ENCODE data around the gene LGALS3BP. TPM values are rescaled to one million over a fixed set of nuclear protein-coding genes. Genes with fewer than 3 reads are reported as not detected.
A peak's percentile ranks its signal among the peaks of the same experiment; 100 is the strongest.

Gene LGALS3BP
- total and polyA plus RNA-seq, 2 of the 13 experiments (the other 11 are each of a cell fraction or from before 2014, with no cell fraction given): 137 to 332 TPM

DNA sequence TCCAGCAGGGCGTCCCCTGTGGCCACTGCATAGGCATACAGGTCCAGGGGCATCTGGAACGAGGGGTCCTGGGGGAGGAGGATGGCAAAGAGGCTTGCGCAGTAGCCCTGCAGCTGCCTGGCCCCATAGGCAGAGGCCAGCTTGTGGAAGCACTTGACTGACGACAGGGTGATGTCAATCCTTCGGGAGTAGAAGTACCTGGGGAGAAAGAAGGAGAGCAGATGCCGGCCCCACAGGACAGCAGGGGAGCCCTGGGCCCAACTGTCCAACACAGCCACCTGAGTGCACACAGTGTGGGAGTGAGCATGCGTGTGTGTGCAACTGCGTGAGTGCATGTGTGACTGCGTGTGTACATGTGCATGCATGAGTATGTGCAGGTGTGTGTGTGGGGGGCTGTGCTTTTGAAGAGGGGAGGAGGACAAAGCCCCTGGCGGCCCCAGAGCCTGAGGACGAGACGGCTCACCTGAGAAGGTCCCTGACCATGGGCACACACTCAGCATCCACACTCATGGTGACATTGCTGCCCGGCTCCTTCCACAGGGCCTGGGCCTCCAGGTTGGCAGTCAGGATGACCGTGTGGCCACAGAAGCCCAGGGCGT, 7.1 kb downstream of the LGALS3BP start (continued):
- TF ChIP-seq AHDC1 (CRISPR knock-in tag; IDR thresholded peaks at IDR 0.05; ENCODE audit: borderline replicate concordance) (no peak), ZBTB7A (CRISPR knock-in tag; IDR thresholded peaks at IDR 0.05) (no peak), ZNF501 (CRISPR knock-in tag; IDR thresholded peaks at IDR 0.05) (no peak), TOE1 (CRISPR knock-in tag; IDR thresholded peaks at IDR 0.05) (no peak), ZFP36L1 (CRISPR knock-in tag; IDR thresholded peaks at IDR 0.05) (no peak), ZNF484 (CRISPR knock-in tag; IDR thresholded peaks at IDR 0.05; ENCODE audit: borderline replicate concordance, low read depth) (no peak), ZNF619 (CRISPR knock-in tag; IDR thresholded peaks at IDR 0.05) (0 out of 2 replicates have a peak, but pooled peaks have one; percentile 6), TRIM24 (CRISPR knock-in tag; IDR thresholded peaks at IDR 0.05) (no peak), STAT5B (CRISPR knock-in tag; IDR thresholded peaks at IDR 0.05) (no peak), YEATS2 (CRISPR knock-in tag; IDR thresholded peaks at IDR 0.05; ENCODE audit: borderline replicate concordance) (no peak), NRL (CRISPR knock-in tag; IDR thresholded peaks at IDR 0.05; ENCODE audit: borderline replicate concordance) (no peak), CHCHD3 (CRISPR knock-in tag; IDR thresholded peaks at IDR 0.05) (no peak)
- TF ChIP-seq, protein P1, sequence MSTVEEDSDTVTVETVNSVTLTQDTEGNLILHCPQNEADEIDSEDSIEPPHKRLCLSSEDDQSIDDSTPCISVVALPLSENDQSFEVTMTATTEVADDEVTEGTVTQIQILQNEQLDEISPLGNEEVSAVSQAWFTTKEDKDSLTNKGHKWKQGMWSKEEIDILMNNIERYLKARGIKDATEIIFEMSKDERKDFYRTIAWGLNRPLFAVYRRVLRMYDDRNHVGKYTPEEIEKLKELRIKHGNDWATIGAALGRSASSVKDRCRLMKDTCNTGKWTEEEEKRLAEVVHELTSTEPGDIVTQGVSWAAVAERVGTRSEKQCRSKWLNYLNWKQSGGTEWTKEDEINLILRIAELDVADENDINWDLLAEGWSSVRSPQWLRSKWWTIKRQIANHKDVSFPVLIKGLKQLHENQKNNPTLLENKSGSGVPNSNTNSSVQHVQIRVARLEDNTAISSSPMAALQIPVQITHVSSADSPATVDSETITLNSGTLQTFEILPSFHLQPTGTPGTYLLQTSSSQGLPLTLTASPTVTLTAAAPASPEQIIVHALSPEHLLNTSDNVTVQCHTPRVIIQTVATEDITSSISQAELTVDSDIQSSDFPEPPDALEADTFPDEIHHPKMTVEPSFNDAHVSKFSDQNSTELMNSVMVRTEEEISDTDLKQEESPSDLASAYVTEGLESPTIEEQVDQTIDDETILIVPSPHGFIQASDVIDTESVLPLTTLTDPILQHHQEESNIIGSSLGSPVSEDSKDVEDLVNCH (CRISPR knock-in tag; IDR thresholded peaks at IDR 0.05): no peak
- TF ChIP-seq, protein P2, sequence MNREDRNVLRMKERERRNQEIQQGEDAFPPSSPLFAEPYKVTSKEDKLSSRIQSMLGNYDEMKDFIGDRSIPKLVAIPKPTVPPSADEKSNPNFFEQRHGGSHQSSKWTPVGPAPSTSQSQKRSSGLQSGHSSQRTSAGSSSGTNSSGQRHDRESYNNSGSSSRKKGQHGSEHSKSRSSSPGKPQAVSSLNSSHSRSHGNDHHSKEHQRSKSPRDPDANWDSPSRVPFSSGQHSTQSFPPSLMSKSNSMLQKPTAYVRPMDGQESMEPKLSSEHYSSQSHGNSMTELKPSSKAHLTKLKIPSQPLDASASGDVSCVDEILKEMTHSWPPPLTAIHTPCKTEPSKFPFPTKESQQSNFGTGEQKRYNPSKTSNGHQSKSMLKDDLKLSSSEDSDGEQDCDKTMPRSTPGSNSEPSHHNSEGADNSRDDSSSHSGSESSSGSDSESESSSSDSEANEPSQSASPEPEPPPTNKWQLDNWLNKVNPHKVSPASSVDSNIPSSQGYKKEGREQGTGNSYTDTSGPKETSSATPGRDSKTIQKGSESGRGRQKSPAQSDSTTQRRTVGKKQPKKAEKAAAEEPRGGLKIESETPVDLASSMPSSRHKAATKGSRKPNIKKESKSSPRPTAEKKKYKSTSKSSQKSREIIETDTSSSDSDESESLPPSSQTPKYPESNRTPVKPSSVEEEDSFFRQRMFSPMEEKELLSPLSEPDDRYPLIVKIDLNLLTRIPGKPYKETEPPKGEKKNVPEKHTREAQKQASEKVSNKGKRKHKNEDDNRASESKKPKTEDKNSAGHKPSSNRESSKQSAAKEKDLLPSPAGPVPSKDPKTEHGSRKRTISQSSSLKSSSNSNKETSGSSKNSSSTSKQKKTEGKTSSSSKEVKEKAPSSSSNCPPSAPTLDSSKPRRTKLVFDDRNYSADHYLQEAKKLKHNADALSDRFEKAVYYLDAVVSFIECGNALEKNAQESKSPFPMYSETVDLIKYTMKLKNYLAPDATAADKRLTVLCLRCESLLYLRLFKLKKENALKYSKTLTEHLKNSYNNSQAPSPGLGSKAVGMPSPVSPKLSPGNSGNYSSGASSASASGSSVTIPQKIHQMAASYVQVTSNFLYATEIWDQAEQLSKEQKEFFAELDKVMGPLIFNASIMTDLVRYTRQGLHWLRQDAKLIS (CRISPR knock-in tag; IDR thresholded peaks at IDR 0.05): no peak

All from HepG2 (cell line).